ENCODE results near the gene SLC18A3.

The SLC18A3 gene

GRCh38 chr10:49627038-49627437 lies 16.9 kb downstream of the SLC18A3 start:
- DNase-seq (ENCODE audit: low read depth, low spot score): no peak

GRCh38 chr10:49627644-49628247 lies 17.6 kb downstream of the SLC18A3 start:
- DNase-seq (ENCODE audit: low read depth, low spot score): no peak

GRCh38 chr10:49628599-49628998 lies 18.5 kb downstream of the SLC18A3 start:
- DNase-seq (ENCODE audit: low read depth, low spot score): no peak

- DNase-seq (ENCODE audit: low read depth, low spot score): no peak
Observed at GRCh38 chr10:49629431-49629881, 19.3 kb downstream of the SLC18A3 start.

GRCh38 chr10:49631975-49632374 lies 21.9 kb downstream of the SLC18A3 start:
- DNase-seq (ENCODE audit: low read depth, low spot score): no peak

- DNase-seq (ENCODE audit: low read depth, low spot score): no peak
Observed at GRCh38 chr10:49632406-49633317, 22.6 kb downstream of the SLC18A3 start.

DNA sequence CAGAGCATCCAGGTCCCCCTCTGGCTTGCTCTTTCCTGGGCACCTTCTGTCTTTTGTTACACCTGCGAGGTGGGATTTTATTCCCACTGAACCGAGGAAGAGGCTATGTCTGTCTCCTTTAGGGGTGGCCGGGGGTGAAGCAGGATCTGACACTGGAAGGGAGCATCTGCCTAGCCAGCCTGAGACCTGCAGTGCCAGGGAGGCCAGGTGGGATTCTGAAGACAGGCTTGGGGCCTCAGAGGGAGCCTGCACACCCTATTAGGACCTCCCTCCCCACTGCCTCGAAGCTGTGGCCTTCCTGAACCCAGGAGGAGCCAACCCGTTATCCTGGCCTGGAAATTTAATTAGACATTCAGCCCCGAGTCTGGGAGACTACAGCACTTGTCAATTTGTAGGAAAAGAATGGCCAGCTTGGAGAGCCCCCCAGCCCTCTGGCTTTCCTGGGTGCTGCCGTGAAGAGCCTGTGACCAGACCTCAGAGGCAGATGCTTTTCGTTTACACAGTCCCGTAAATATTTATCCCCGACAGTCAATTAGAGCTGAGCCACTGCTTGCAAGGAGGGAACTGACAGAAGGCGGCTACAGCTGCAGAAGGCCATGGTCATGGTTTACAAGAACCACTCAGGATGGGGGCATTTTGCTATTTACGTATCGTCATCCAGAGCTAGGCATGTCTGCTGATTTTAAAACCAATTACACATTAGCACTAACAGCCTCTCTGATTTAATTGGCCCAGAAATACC lies 23.4 kb downstream of the SLC18A3 start:
- no peak for DNase-seq (ENCODE audit: low read depth, low spot score)

DNA sequence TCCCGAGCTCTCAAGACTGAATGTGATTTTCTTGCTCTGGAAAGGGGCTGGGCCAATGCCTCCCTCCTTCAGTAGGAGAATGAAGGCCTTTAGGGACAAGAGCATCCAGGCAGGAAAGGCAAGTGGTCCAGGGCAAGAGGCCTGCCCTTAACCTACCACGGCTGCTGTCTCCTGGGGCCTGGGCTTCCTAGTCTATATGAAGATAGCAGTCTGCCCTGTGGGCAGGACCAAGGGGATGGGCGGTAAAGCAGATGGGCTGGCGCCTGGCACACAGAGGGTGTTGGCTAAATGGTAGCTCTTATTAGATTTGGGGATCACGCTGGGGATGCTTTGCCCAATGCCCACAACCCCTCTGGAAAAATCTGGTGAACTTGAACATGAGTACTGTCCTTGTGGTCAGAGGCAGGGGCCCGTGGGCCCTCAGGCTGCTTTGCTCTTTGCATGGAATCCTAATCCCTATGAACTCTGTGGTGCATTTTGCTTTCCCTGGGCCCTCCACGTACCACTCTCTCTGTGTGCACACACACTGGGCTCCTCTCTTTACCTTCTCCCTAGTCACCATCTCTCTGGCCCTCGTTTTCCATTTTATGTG lies 24.1 kb downstream of the SLC18A3 start:
- no peak for DNase-seq (ENCODE audit: low read depth, low spot score)

- DNase-seq (ENCODE audit: low read depth, low spot score): no peak
Observed at GRCh38 chr10:49642311-49642710, 32.2 kb downstream of the SLC18A3 start.

GRCh38 chr10:49643241-49644034 lies 33.3 kb downstream of the SLC18A3 start:
- DNase-seq (ENCODE audit: low read depth, low spot score): no peak

DNA sequence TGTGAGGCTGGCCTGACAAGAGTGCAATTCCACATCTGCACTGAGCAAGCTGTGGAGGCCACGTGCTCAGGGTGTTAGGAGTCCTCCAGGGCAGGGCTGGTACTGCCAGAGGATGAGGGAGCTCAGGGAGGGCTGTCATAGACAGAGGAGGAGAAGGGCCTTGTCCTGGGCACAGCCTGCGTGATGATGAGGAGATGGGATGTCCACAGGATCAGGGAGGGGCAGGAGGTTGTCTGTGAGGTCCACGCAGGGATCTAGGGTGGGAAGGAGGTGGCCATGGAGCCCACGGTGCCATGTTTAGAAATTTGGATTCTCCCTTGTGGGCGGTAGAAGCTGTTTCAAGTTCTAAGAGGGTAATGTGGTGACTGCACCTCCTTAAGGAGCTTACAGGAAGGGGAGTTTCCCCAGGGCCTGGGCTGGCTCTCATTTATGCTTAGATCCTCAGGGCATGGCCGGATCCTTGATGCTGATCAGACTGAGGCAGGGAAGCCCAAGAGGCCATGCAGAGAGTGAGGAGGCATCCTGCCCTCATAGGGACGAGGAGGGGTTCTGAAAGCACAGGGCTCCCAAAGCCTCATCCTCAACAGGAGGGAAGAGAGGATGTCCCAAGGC lies 34.0 kb downstream of the SLC18A3 start:
- DNase-seq (ENCODE audit: low read depth, low spot score): no peak

GRCh38 chr10:49645417-49645816 lies 35.3 kb downstream of the SLC18A3 start:
- no peak for DNase-seq (ENCODE audit: low read depth, low spot score)

DNA sequence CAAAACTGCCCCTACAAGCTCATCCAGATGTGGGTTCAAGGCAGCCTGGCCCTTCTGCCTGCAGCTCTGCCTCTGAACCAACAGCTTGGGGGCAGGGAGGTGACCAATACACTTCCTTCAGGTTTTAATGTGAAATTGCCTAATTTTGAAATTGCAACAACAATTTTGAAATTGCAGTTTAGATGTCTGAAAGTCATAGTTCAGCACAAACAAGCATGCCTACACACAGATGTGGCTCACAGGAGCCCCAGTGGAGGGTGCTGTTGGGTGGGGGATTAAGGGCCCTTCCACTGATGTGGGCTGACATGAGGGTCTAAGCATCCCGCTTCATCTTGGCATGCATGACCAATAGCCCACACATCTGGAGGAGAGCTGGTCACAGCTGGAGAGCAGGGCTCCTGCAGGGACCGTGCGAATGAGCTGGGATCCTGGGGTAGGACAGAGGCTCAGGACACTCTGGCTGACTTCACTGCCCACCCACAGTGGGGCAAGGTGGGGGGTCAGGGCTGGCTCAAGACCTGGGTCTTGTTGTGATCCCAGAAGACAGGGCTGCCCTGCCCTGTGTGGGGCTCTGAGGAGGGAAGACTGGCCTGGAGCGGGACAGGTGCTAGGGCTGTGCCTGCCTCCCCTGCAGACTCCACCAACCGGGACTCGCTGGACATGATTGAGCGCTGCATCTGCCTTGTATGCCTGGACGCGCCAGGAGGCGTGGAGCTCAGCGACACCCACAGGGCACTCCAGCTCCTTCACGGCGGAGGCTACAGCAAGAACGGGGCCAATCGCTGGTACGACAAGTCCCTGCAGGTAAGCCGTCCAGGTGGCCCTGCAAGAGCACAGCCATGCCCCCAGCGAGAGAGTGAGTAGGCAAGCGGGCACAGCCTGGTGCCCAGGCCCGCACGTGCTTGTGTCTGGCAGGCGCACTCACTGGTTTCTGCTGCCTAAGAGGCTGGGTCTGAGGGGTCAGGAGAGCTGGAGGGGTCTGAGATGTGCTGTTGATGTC lies 36.1 kb downstream of the SLC18A3 start:
- no peak for DNase-seq (ENCODE audit: low read depth, low spot score)

DNA sequence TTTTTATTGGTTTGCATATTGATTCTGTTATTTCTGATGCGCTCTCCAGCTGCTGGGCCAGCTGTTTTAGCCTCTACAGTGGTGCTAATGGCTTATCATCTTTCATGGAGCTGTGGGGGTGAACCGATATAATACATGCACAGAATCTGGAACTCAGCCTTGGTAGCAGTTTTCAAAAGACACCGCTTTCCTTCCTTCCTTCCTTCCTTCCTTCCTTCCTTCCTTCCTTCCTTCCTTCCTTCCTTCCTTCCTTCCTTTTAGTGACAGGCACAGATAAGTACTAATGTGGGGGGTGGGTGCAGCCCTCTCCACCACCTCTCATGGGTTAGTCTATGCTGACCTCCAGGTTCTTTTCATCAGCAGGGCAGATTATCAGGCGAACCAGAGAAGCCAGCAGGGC lies 37.4 kb downstream of the SLC18A3 start:
- DNase-seq (ENCODE audit: low read depth, low spot score): no peak

GRCh38 chr10:49647985-49648795 lies 38.1 kb downstream of the SLC18A3 start:
- no peak for DNase-seq (ENCODE audit: low read depth, low spot score)

GRCh38 chr10:49649294-49649693 lies 39.2 kb downstream of the SLC18A3 start:
- DNase-seq (ENCODE audit: low read depth, low spot score): no peak

- DNase-seq (ENCODE audit: low read depth, low spot score): no peak
Observed at GRCh38 chr10:49649936-49650723, 40.0 kb downstream of the SLC18A3 start.

DNA sequence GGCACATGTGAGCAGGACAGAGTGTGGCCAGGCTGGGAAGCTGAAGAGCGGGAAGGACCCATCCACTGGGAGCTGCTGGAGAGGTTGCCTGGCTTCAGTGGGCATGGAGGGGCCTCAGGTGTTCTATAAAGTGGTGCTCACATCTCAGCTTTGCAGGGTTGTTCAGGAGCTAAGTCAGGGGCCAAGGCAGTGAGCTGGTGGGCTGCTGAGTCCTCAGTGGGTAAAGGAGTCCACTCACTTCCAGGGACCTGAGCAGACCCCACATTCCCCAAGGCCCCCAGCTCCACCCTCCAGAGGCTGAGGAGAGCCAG lies 40.6 kb downstream of the SLC18A3 start:
- no peak for DNase-seq (ENCODE audit: low read depth, low spot score)

Measured in activated naive CD8-positive, alpha-beta T cell treated with anti-CD3 and anti-CD28 coated beads, Interleukin-2, amount 50 U/mL, for 16 hours (primary cell).